Measurements from ENCODE around the gene EEF1A2.

GRCh38 chr20:63466861-63467260, 32.0 kb downstream of the EEF1A2 start:
- TF ChIP-seq POLR2AphosphoS5 (IDR thresholded peaks at IDR 0.05; ENCODE audit: low read depth, low read length), result no peak
- TF ChIP-seq, protein P1, sequence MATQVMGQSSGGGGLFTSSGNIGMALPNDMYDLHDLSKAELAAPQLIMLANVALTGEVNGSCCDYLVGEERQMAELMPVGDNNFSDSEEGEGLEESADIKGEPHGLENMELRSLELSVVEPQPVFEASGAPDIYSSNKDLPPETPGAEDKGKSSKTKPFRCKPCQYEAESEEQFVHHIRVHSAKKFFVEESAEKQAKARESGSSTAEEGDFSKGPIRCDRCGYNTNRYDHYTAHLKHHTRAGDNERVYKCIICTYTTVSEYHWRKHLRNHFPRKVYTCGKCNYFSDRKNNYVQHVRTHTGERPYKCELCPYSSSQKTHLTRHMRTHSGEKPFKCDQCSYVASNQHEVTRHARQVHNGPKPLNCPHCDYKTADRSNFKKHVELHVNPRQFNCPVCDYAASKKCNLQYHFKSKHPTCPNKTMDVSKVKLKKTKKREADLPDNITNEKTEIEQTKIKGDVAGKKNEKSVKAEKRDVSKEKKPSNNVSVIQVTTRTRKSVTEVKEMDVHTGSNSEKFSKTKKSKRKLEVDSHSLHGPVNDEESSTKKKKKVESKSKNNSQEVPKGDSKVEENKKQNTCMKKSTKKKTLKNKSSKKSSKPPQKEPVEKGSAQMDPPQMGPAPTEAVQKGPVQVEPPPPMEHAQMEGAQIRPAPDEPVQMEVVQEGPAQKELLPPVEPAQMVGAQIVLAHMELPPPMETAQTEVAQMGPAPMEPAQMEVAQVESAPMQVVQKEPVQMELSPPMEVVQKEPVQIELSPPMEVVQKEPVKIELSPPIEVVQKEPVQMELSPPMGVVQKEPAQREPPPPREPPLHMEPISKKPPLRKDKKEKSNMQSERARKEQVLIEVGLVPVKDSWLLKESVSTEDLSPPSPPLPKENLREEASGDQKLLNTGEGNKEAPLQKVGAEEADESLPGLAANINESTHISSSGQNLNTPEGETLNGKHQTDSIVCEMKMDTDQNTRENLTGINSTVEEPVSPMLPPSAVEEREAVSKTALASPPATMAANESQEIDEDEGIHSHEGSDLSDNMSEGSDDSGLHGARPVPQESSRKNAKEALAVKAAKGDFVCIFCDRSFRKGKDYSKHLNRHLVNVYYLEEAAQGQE (IDR thresholded peaks at IDR 0.05; ENCODE audit: insufficient read depth in 1 of 2, low read depth in 2 of 2, low read length in 2 of 2), result no peak
- TF ChIP-seq FOXP2 (optimal IDR thresholded peaks at IDR 0.05; ENCODE audit: borderline replicate concordance, extremely low read depth, extremely low read length, insufficient read depth), result no peak
- no peak for TF ChIP-seq TAF1 (IDR thresholded peaks at IDR 0.05; ENCODE audit: borderline replicate concordance, insufficient read depth, low read length)
